Lung (tissue), 12 donors: ENCODE measurements around the gene ANK3. TPM values are rescaled to one million over a fixed set of nuclear protein-coding genes. Genes with fewer than 3 reads are reported as not detected.

ENCODE experiments used
- ATAC-seq: fragments of 200-7000 bp; cut with Tn5 transposase; one replicate; pipeline ENCODE4 v1.9.1; 2020; ENCODE audit warnings: moderate number of reproducible peaks; ENCODE audit not compliant: insufficient read depth, low FRiP score
- DNase-seq, 3 donors: peaks; one replicate each; pipeline ENCODE4 v3.0.0-alpha.2; 2013 to 2017
- H3K27ac ChIP-seq, 2 donors: one replicate each; pipeline ENCODE4 v1.5.1; 2013; ENCODE audit warnings: mild to moderate bottlenecking in 2 of 2, moderate library complexity in 2 of 2, control low read depth in 1 of 2, inconsistent platforms in 1 of 2, low read depth in 1 of 2, low read length in 1 of 2
- H3K27me3 ChIP-seq, 3 donors: one replicate each; pipeline ENCODE4 v1.5.1; 2013; ENCODE audit warnings: low read length in 2 of 3; ENCODE audit not compliant: control insufficient read depth in 3 of 3, insufficient read depth in 3 of 3
- H3K36me3 ChIP-seq, 4 donors: one replicate each; pipeline ENCODE4 v1.5.1; 2013; ENCODE audit warnings: low read length in 4 of 4, mild to moderate bottlenecking in 1 of 4, moderate library complexity in 1 of 4; ENCODE audit not compliant: control insufficient read depth in 4 of 4, insufficient read depth in 4 of 4
- H3K4me1 ChIP-seq, 5 donors: one replicate each; pipeline ENCODE4 v1.5.1; 2013; ENCODE audit warnings: low read length in 5 of 5, mild to moderate bottlenecking in 2 of 5, moderate library complexity in 1 of 5; ENCODE audit not compliant: control insufficient read depth in 5 of 5, insufficient read depth in 5 of 5
- H3K4me3 ChIP-seq: one replicate; pipeline ENCODE4 v1.5.1; 2013; ENCODE audit warnings: mild to moderate bottlenecking, control low read depth, moderate library complexity
- H3K9ac ChIP-seq, 2 donors: one replicate each; pipeline ENCODE4 v1.5.1; 2013; ENCODE audit warnings: low read length in 2 of 2, control low read depth in 1 of 2; ENCODE audit not compliant: insufficient read depth in 1 of 2
- H3K9me3 ChIP-seq, 4 donors: one replicate each; pipeline ENCODE4 v1.5.1; 2013; ENCODE audit warnings: low read length in 3 of 4, mild to moderate bottlenecking in 1 of 4, moderate library complexity in 1 of 4; ENCODE audit not compliant: control insufficient read depth in 4 of 4, insufficient read depth in 3 of 4
- WGBS, 2 donors: extraction: QIAGEN DNeasy Blood & Tissue Kit; methylation state at CpG; one replicate each; pipeline ENCODE4 v1.1.7; 2013; 5-methylcytosine and 5-hydroxymethylcytosine counted together
- polyA plus RNA-seq, 2 donors: library from polyadenylated mRNA; stranded (reverse); fragments of 200-250 nt; gene quantifications; one replicate each; pipeline ENCODE4 v1.2.1, GENCODE V29; 2013
- total RNA-seq, 2 donors: library from RNA; depleted of rRNA in 1 of 2; stranded (reverse); fragments of >200 nt in 1 of 2; gene quantifications; one replicate each; pipeline ENCODE4 v1.2.1, GENCODE V29; 2014 to 2021
- TF ChIP-seq, protein P1 (sequence below): IDR thresholded peaks from 2 replicates; pipeline ENCODE4 v1.5.1; 2012; ENCODE audit warnings: mild to moderate bottlenecking; ENCODE audit errors: control extremely low read depth, extremely low read depth
- donor health status: control.
- donor health status: control.
- donor health status: Bipolar disorder and iron deficiency.
- donor health status: healthy.
- donor health status: DM: yes; HTN: yes; CAD: no.

The ANK3 gene
- total and polyA plus RNA-seq, 4 donors: 10.4 to 96.0 (median 46.4) TPM

DNA sequence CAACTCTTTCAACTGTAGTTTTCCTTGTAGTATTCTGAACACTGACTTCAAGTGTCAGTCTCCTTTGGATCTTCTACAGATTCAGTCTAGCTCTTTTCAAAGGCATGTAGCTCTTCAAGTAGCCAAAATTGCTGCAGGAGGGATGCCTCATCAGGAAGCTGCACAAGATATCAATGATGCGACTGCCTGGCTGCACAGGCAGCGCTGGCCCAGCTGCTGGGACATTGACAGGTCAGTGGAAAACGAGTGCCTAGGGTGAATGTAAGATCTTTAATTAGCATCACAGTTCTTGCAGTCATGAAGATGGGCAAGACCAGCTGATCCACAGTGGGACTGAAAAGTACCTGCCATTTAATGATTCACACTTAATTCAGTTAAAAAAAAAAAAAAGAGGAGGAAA is 167.6 kb downstream of the ANK3 start:
- 72 to 73% methylated on average over 3 of the region's 3 CpGs for WGBS, 2 donors
- Histone ChIP-seq H3K27me3 (no peaks in the 10 kb centered on the region), H3K4me3 (no peak overlapping the region), H3K9ac (no peak overlapping the region), H3K27ac (no peak overlapping the region), H3K9me3 (no peaks in the 10 kb centered on the region), H3K4me1 (no peaks in the 10 kb centered on the region), H3K36me3 (peaks cover 0 to 6% (median 0%) of the 10 kb centered on the region in 4 donors)
- DNase-seq (no peak), ATAC-seq (no peak)
- TF ChIP-seq, protein P1, sequence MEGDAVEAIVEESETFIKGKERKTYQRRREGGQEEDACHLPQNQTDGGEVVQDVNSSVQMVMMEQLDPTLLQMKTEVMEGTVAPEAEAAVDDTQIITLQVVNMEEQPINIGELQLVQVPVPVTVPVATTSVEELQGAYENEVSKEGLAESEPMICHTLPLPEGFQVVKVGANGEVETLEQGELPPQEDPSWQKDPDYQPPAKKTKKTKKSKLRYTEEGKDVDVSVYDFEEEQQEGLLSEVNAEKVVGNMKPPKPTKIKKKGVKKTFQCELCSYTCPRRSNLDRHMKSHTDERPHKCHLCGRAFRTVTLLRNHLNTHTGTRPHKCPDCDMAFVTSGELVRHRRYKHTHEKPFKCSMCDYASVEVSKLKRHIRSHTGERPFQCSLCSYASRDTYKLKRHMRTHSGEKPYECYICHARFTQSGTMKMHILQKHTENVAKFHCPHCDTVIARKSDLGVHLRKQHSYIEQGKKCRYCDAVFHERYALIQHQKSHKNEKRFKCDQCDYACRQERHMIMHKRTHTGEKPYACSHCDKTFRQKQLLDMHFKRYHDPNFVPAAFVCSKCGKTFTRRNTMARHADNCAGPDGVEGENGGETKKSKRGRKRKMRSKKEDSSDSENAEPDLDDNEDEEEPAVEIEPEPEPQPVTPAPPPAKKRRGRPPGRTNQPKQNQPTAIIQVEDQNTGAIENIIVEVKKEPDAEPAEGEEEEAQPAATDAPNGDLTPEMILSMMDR: no peak

DNA sequence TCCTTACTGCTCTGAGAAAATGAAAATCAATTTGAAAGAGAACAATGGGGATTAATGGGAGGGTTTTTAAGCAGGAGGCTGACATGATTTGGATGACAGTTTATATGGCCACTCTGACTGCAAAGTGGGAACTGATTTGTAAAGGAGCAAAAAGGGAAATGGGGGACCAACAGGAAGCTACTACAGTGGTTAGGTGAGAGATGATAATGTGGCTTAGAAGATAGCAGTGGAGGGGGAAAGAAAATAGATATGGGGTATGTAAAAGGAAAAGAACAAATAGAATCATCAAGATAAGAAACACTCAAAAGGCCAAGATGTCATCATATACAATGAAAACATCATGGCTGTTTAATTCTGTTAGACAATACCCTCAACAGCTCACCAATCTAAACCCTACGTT is 177.5 kb downstream of the ANK3 start:
- TF ChIP-seq, protein P1: no peak
- DNase-seq (no peak), ATAC-seq (no peak)
- Histone ChIP-seq H3K4me1 (no peaks in the 10 kb centered on the region), H3K36me3 (peaks cover 0 to 9% (median 0%) of the 10 kb centered on the region in 4 donors), H3K9ac (no peak overlapping the region), H3K9me3 (peaks cover 0 to 4% (median 0%) of the 10 kb centered on the region in 4 donors), H3K27me3 (no peaks in the 10 kb centered on the region), H3K27ac (no peak overlapping the region), H3K4me3 (no peak overlapping the region)
- WGBS, 2 donors: 59 to 82% methylated on average over 1 of the region's 1 CpG

DNA sequence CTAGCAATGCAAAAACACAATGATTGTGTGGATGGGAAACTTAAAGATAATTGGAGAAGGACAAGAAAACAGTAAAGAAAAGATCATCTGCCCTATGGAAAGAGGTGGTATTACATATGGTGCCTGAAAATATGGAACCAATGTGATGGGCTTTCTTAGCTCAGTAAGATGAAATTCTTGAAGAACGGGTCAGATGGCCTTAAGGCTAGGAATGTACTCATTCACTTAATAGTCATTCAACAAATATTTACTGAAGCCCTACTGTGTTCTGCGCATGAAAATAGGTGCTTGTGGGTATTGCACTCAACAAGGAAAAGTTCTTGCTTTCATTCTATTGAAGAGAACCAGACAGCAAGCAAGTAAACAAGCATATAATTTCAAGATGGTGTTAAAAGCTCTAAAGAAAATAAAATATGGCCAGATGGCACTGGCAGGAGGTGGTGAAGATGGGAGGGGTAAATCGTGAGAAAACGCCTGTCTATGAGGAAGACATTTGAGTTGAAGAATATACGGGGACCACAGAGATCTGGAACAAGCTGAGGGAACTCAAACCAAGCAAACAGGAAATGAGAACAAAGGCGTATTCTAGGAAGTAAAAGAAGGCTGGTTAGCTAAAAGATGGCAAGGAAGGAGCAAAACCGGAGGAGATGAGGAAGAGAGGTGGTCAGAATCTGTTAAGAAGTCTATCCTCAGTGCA is 179.7 kb downstream of the ANK3 start:
- ATAC-seq (no peak), DNase-seq (no peak)
- TF ChIP-seq, protein P1: no peak
- peaks cover 0 to 4% (median 0%) of the 10 kb centered on the region in 4 donors for H3K9me3 ChIP-seq
- no peaks in the 10 kb centered on the region for H3K4me1 ChIP-seq
- H3K9ac ChIP-seq: no peak overlapping the region
- peaks cover 0 to 13% (median 1%) of the 10 kb centered on the region in 4 donors for H3K36me3 ChIP-seq
- no peaks in the 10 kb centered on the region for H3K27me3 ChIP-seq
- WGBS, 2 donors: 38 to 45% methylated on average over 7 of the region's 7 CpGs
- H3K4me3 ChIP-seq: no peak overlapping the region
- H3K27ac ChIP-seq: no peak overlapping the region
